Measurements from ENCODE around the gene SCUBE2.

- TF ChIP-seq, protein P1, sequence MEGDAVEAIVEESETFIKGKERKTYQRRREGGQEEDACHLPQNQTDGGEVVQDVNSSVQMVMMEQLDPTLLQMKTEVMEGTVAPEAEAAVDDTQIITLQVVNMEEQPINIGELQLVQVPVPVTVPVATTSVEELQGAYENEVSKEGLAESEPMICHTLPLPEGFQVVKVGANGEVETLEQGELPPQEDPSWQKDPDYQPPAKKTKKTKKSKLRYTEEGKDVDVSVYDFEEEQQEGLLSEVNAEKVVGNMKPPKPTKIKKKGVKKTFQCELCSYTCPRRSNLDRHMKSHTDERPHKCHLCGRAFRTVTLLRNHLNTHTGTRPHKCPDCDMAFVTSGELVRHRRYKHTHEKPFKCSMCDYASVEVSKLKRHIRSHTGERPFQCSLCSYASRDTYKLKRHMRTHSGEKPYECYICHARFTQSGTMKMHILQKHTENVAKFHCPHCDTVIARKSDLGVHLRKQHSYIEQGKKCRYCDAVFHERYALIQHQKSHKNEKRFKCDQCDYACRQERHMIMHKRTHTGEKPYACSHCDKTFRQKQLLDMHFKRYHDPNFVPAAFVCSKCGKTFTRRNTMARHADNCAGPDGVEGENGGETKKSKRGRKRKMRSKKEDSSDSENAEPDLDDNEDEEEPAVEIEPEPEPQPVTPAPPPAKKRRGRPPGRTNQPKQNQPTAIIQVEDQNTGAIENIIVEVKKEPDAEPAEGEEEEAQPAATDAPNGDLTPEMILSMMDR (IDR thresholded peaks at IDR 0.05 in 4 of 5, conservative IDR thresholded peaks at IDR 0.05 in 1 of 5): no peak
- TF ChIP-seq POLR2A (IDR thresholded peaks at IDR 0.05): no peak
Observed at GRCh38 chr11:9039198-9039597, 52.2 kb downstream of the SCUBE2 start.
